AG09309 (cell line): Measurements from ENCODE around the gene GAS1.

ENCODE experiments used
- DNase-seq: peaks from one replicate; pipeline ENCODE4 v3.0.0-alpha.2; 2010; ENCODE audit warnings: low read depth
- H3K4me3 ChIP-seq: 2 replicates; pipeline ENCODE4 v1.5.1; 2011; ENCODE audit warnings: mild to moderate bottlenecking, low read depth, low read length, moderate library complexity; ENCODE audit not compliant: control insufficient read depth
- TF ChIP-seq, protein P1 (sequence below): IDR thresholded peaks from 2 replicates; pipeline ENCODE4 v1.5.1; 2011; ENCODE audit warnings: mild to moderate bottlenecking, low read depth, low read length, inconsistent platforms; ENCODE audit not compliant: insufficient read depth, control insufficient read depth; ENCODE audit errors: missing control alignments

Gene GAS1

DNA sequence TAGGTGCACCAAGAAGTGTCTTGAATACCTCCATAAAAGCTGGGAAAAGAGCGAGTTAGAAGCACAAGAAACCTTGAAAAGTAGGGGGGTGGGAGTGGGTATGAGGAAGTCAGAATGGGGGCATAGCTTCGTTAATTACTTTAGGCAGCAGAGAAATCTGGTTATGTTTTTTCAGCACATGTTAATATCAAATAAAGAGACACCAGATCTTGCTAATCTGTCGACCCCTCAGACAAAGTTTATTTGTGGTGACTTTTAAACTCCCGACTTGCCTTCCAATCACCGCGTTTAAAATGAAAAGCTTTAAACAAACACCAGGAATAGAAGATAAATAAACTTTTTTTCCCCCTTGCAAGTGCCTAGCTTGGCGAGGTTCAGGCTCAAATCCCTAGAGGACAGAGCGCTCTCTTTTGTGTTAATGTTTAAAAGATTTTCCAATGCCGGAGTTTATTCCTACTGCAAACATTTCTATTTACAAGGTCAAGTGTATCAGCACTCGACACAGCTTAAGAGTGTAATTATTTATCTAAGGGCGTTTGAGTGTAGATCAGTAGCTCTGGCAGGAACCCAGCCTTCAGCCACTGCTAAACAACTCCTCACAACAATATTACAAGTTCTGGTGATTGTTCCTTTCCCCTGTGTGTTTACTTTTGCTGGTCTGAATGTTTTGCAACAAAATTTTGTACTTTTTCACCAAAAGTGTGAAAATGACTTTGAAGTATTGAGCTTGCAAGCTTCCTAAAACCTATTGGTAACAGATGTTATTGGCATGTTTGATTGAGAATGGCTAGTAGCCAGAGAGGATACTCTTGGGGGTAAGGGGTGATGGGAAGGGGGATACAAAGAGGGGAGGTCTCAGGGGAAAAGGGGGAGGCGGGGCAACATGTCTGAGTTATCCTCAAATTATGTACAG lies 3.8 kb downstream of the GAS1 start:
- DNase-seq = no peak
- no peak overlapping the region for H3K4me3 ChIP-seq
- TF ChIP-seq, protein P1, sequence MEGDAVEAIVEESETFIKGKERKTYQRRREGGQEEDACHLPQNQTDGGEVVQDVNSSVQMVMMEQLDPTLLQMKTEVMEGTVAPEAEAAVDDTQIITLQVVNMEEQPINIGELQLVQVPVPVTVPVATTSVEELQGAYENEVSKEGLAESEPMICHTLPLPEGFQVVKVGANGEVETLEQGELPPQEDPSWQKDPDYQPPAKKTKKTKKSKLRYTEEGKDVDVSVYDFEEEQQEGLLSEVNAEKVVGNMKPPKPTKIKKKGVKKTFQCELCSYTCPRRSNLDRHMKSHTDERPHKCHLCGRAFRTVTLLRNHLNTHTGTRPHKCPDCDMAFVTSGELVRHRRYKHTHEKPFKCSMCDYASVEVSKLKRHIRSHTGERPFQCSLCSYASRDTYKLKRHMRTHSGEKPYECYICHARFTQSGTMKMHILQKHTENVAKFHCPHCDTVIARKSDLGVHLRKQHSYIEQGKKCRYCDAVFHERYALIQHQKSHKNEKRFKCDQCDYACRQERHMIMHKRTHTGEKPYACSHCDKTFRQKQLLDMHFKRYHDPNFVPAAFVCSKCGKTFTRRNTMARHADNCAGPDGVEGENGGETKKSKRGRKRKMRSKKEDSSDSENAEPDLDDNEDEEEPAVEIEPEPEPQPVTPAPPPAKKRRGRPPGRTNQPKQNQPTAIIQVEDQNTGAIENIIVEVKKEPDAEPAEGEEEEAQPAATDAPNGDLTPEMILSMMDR = no peak

DNA sequence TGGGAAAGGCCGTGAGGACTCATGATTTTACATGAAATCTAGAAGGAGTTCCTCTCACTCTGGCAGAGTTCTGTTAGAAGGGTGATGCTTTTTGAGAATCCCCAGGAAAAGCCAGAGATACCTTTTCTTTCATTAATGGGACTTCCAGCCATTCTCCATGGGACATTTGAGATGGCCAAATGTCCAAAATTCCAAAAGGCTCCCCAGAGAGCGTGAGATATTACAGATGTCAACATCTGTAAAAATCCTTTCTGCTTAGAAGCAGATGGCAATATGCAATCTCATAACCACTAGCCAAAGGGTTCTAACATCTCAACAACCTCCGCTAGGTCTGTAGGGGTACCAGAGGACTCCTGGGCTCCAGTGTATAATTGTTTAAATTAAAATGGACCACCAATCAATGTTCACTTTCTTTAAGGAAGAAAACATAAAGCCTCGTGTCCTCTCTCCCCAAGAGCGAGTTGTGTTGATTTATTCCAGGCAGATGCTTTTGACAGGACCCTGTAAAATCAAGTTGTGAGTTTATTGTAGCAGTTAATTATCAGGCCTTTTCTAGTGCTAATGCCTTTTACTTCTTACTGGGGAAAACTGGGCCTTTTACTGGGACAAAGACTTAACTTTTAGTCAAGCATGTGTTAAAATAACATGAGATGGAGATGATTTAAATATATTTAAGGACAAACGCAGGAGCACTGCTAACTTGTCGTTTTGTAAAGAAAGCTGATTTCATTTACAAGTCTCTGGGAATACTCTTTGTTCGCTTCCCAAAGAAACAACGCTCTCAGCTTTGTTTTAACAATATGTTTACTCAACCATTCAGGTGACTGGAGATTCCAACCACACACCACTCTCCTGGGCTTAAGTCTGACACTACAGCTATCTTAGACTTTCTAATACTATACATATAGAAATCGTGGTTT lies 4.8 kb downstream of the GAS1 start:
- H3K4me3 ChIP-seq = no peak overlapping the region
- no peak for DNase-seq
- TF ChIP-seq, protein P1 = no peak

DNA sequence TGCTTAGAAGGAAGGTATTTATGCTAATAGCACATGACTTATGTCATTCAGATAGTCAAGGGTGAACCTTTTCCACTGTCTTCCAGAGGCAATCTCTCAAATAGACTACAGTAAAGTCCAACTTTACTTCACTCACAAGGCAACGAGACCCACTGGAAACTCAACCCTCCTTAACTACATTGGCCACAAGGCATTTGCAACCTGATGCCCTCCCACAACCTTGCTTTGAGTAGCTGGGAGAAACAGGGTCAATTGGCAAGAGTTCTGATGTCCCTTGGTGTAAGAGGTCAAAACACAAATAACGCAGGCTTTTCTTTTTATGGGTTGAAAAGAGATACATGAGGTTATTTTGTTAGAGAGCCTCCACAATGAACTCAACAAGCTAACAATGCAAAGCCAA lies 6.1 kb downstream of the GAS1 start:
- no peak overlapping the region for H3K4me3 ChIP-seq
- no peak for DNase-seq
- TF ChIP-seq, protein P1 = no peak

DNA sequence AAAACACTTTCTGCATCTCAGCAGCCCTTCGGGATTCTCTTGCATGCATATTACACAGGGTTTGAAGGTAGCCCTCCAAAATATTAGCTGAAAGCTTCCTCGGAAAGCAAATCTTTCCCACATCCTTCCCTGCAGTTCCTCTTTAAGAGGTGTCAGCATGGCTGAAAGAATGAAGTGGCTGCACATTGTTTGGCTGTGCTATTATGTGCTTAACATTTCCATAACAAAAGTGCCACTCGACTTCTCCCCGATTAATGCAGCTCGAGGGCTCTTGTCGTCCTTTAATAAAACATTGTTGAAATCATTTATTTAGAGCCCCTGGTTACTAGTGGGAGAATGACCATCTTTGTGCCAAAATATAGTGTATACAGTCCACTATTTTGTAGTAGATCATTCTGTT lies 6.5 kb downstream of the GAS1 start:
- DNase-seq = no peak
- H3K4me3 ChIP-seq = no peak overlapping the region
- TF ChIP-seq, protein P1 = no peak

DNA sequence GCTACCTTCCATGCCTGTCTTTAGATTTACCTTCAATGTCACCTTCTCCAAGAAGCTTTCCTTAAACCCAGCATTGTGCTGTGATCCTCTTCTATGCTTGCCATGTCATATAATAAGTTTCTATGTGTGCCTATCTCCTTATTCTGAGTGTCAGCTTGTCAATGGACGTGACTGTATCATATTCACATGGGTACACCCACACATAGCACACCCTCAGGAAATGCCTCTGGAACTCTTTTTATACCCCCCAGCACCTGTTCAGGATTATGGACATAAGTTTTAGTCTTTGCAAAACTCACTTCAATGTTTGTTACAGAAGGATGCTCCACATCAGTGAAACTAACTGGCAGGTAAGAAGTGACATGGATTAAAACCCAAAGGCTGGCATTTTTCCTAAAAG lies 7.4 kb downstream of the GAS1 start:
- TF ChIP-seq, protein P1 = no peak
- no peak for DNase-seq
- H3K4me3 ChIP-seq = no peak overlapping the region

DNA sequence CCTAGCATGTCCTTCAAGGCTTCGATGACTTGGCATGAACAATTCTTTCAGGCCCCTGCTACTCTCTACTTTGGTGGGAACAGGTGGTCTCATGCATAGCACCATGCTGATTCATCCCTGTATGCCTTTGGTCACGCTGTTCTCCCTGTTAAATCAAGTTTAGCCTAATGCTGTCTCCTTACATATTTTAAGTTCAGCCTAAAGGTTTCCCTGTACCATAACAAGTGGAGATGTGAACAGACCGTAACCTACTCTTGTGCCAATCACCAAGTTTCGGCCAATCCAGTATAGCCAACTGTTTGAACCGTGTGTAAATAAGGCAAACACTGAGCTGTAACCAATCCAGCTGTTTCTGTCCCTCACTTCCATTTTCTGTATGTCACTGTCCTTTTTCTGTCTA lies 8.0 kb downstream of the GAS1 start:
- DNase-seq = no peak
- H3K4me3 ChIP-seq = no peak overlapping the region
- TF ChIP-seq, protein P1 = no peak
